ENCODE results near the gene KIRREL1. TPM values are rescaled to one million over a fixed set of nuclear protein-coding genes. Genes with fewer than 3 reads are reported as not detected.

Gene KIRREL1
- total RNA-seq, 1 experiment from 2014 or later = 30.5 TPM

GRCh38 chr1:158147401-158147800 is 154.0 kb downstream of the KIRREL1 start:
- H2BK12ac ChIP-seq (ENCODE audit: insufficient read length, low read depth, low read length) = no peak overlapping the region
- no peak for TF ChIP-seq CTCF (conservative IDR thresholded peaks at IDR 0.05)
- H3K14ac ChIP-seq (ENCODE audit: insufficient read depth, low read length) = no peak overlapping the region
- H2AK5ac ChIP-seq (ENCODE audit: insufficient read length, low read length) = no peak overlapping the region
- H3K23me2 ChIP-seq (ENCODE audit: insufficient read length, low read depth, low read length, poor library complexity, severe bottlenecking) = no peaks in the 10 kb centered on the region
- no CpG with 5 or more reads among the region's 2 CpGs for WGBS (ENCODE audit: extremely low coverage, insufficient read length, low lambda C conversion rate)
- Mint-ChIP-seq H3K27me3 (ENCODE audit: low read depth) (peaks cover 59% of the 10 kb centered on the region), H3K36me3 (ENCODE audit: insufficient read depth in 1 of 3, low read depth in 3 of 3) (0 out of 7 replicates have a peak, but pooled peaks cover 0 to 5% (median 0%) of the 10 kb centered on the region in 3 experiments), H3K9me3 (peaks cover 0 to 5% of the 10 kb centered on the region in 2 experiments; a peak in 1 of 5 replicates), H3K4me3 (no peak overlapping the region), H3K4me1 (peaks cover 0 to 17% of the 10 kb centered on the region in 2 experiments), H3K27ac (no peak overlapping the region)
- H3T11ph ChIP-seq (ENCODE audit: low read length) = no peak overlapping the region
- H3K56ac ChIP-seq (ENCODE audit: insufficient read length, low read depth, low read length) = no peak overlapping the region
- H4K8ac ChIP-seq (replicated peaks; ENCODE audit: insufficient read length, low read depth, low read length) = no peak overlapping the region
- no peaks in the 10 kb centered on the region for H3K79me1 ChIP-seq (ENCODE audit: insufficient read depth, low read depth, low read length, poor library complexity, severe bottlenecking)
- H3K9me3 ChIP-seq (ENCODE audit: control insufficient read depth, low read depth, low read length) = no peaks in the 10 kb centered on the region
- no peak overlapping the region for H3K4ac ChIP-seq (ENCODE audit: low read depth, low read length)
- H2BK120ac ChIP-seq (ENCODE audit: low read depth, low read length, poor library complexity, severe bottlenecking) = no peak overlapping the region
- no peak overlapping the region for H3K4me2 ChIP-seq (ENCODE audit: insufficient read depth, insufficient read length, low read length)
- H3K79me2 ChIP-seq (ENCODE audit: insufficient read depth, low read length) = no peaks in the 10 kb centered on the region
- no peak overlapping the region for H3K27ac ChIP-seq (ENCODE audit: insufficient read length, low read depth, low read length)
- H2AFZ ChIP-seq (ENCODE audit: low read length) = no peak overlapping the region
- H4K5ac ChIP-seq (ENCODE audit: insufficient read length, low read depth, low read length) = no peak overlapping the region
- no peak overlapping the region for H2BK5ac ChIP-seq (ENCODE audit: insufficient read length, low read length)
- H4K91ac ChIP-seq (ENCODE audit: insufficient read length, low read depth, low read length) = no peak overlapping the region
- H2BK15ac ChIP-seq (ENCODE audit: low read depth, low read length) = no peak overlapping the region
- H2BK20ac ChIP-seq (ENCODE audit: low read depth, low read length, poor library complexity, severe bottlenecking) = no peak overlapping the region
- no peak overlapping the region for H3K23ac ChIP-seq (ENCODE audit: insufficient read length, low read depth, low read length)
- H3K9ac ChIP-seq (ENCODE audit: extremely low read depth, insufficient read length, low read length) = no peak overlapping the region
- H4K20me1 ChIP-seq (ENCODE audit: control insufficient read depth, insufficient read depth, insufficient read length) = no peaks in the 10 kb centered on the region
- DNase-seq = no peak
- no peaks in the 10 kb centered on the region for H3K4me1 ChIP-seq (ENCODE audit: insufficient read depth, low read length)
- H3K18ac ChIP-seq (ENCODE audit: insufficient read length, low read depth, low read length) = no peak overlapping the region
- H3K27me3 ChIP-seq (ENCODE audit: insufficient read depth, low read length) = no peaks in the 10 kb centered on the region; the same call in 1 of the 2 replicates

All from H9 (cell line).